ENCODE results near the gene TPK1. TPM values are rescaled to one million over a fixed set of nuclear protein-coding genes. Genes with fewer than 3 reads are reported as not detected.
"Not testable (repeated sequence)": the region's sequence is repeated elsewhere in the genome, so short reads cannot be mapped to it uniquely, and the experiment has no call there.

Gene TPK1
- total and polyA plus RNA-seq, 2 of the 8 experiments (the other 6 are each of a cell fraction or from before 2014, with no cell fraction given) = 1.9 to 2.7 TPM

GRCh38 chr7:144574753-144575152 lies 261.1 kb downstream of the TPK1 start:
- H2AFZ ChIP-seq (ENCODE audit: low read length); H3K56ac ChIP-seq (replicated peaks; ENCODE audit: insufficient read length, low read depth, low read length); H3K18ac ChIP-seq (ENCODE audit: extremely low read depth, low read length); H3K14ac ChIP-seq (ENCODE audit: insufficient read length); H2BK12ac ChIP-seq (ENCODE audit: low read depth, low read length); H3K4me2 ChIP-seq (ENCODE audit: insufficient read depth in 1 of 2, low read depth in 2 of 2, low read length in 2 of 2); H4K20me1 ChIP-seq (replicated peaks in 1 of 2; ENCODE audit: control insufficient read depth in 1 of 2, insufficient read depth in 2 of 2, low read length in 2 of 2); H2BK120ac ChIP-seq (replicated peaks; ENCODE audit: low read depth, low read length); CTCF ChIA-PET (ENCODE audit: partially characterized antibody); H4K5ac ChIP-seq (ENCODE audit: insufficient read length, low read depth, low read length); POLR2A ChIA-PET (ENCODE audit: partially characterized antibody); H3K9ac ChIP-seq (replicated peaks in 1 of 4; ENCODE audit: extremely low read depth in 1 of 4, low read depth in 3 of 4, low read length in 3 of 4); FAIRE-seq; DNase-seq (ENCODE audit: low read depth in 1 of 2, low spot score in 2 of 2); H2AK5ac ChIP-seq (ENCODE audit: low read depth, low read length); H3K27ac ChIP-seq (ENCODE audit: low read depth, low read length); H2BK15ac ChIP-seq (ENCODE audit: low read length); H3K79me1 ChIP-seq (ENCODE audit: low read depth, low read length); H3K36me3 ChIP-seq (ENCODE audit: control insufficient read depth in 2 of 4, insufficient read depth in 4 of 4, low read length in 3 of 4); H2BK5ac ChIP-seq (ENCODE audit: low read depth, low read length); H3K23me2 ChIP-seq (ENCODE audit: low read depth, low read length); H4K91ac ChIP-seq (replicated peaks; ENCODE audit: insufficient read length, low read length); H3K9me3 ChIP-seq (ENCODE audit: insufficient read depth in 2 of 2, low read depth in 1 of 2, low read length in 1 of 2); H2BK20ac ChIP-seq (ENCODE audit: low read length); H3K27me3 ChIP-seq (replicated peaks in 1 of 4; ENCODE audit: control insufficient read depth in 3 of 4, extremely low read depth in 1 of 4, insufficient read depth in 3 of 4, low read length in 3 of 4); H3K4me3 ChIP-seq (ENCODE audit: extremely low read depth in 1 of 4, insufficient read depth in 2 of 4, low read depth in 3 of 4, low read length in 4 of 4); H3K79me2 ChIP-seq (ENCODE audit: control insufficient read depth in 1 of 2, insufficient read depth in 2 of 2, low read length in 2 of 2); H3K23ac ChIP-seq (ENCODE audit: insufficient read length); H4K8ac ChIP-seq (ENCODE audit: extremely low read depth, insufficient read depth, low read length); H3K4me1 ChIP-seq (replicated peaks in 1 of 4; ENCODE audit: control insufficient read depth in 3 of 4, insufficient read depth in 4 of 4, low read length in 3 of 4); H3K4ac ChIP-seq (replicated peaks; ENCODE audit: insufficient read length, low read depth, low read length): not testable (repeated sequence)
- 84% methylated on average over 5 of the region's 5 CpGs; no CpG with 5 or more reads in 1 of the 2 experiments for WGBS, 2 experiments (ENCODE audit: extremely low coverage in 1 of 2, insufficient coverage in 1 of 2, insufficient read length in 1 of 2, insufficient replicate concordance in 2 of 2, low coverage in 1 of 2, low lambda C conversion rate in 2 of 2, missing lambda C conversion rate in 1 of 2)

Data from H1 (cell line).